AG10803 (cell line): ENCODE results near the gene RBM10.
"Not testable (repeated sequence)": the region's sequence is repeated elsewhere in the genome, so short reads cannot be mapped to it uniquely, and the experiment has no call there.

Source experiments
- DNase-seq: peaks from one replicate; pipeline ENCODE4 v3.0.0; 2010; ENCODE audit warnings: low read depth
- H3K4me3 ChIP-seq: 2 replicates; pipeline ENCODE4 v1.5.1; 2011; ENCODE audit warnings: mild to moderate bottlenecking, low read length, control low read depth
- TF ChIP-seq, protein P1 (sequence below): conservative IDR thresholded peaks from 2 replicates; pipeline ENCODE4 v1.5.1; 2011; ENCODE audit warnings: mild to moderate bottlenecking, low read length, control low read depth, inconsistent platforms

Gene RBM10

GRCh38 chrX:47129157-47129898 lies 15.7 kb upstream of the RBM10 start:
- DNase-seq, result peak; percentile 96
- peak overlapping the region; percentile 72 for H3K4me3 ChIP-seq
- TF ChIP-seq, protein P1, sequence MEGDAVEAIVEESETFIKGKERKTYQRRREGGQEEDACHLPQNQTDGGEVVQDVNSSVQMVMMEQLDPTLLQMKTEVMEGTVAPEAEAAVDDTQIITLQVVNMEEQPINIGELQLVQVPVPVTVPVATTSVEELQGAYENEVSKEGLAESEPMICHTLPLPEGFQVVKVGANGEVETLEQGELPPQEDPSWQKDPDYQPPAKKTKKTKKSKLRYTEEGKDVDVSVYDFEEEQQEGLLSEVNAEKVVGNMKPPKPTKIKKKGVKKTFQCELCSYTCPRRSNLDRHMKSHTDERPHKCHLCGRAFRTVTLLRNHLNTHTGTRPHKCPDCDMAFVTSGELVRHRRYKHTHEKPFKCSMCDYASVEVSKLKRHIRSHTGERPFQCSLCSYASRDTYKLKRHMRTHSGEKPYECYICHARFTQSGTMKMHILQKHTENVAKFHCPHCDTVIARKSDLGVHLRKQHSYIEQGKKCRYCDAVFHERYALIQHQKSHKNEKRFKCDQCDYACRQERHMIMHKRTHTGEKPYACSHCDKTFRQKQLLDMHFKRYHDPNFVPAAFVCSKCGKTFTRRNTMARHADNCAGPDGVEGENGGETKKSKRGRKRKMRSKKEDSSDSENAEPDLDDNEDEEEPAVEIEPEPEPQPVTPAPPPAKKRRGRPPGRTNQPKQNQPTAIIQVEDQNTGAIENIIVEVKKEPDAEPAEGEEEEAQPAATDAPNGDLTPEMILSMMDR, result no peak

- no peak for DNase-seq
- H3K4me3 ChIP-seq, result peak overlapping the region; percentile 72
- TF ChIP-seq, protein P1, result no peak
These were observed 15.1 kb upstream of the RBM10 start for GRCh38 chrX:47129899-47130358.

DNA sequence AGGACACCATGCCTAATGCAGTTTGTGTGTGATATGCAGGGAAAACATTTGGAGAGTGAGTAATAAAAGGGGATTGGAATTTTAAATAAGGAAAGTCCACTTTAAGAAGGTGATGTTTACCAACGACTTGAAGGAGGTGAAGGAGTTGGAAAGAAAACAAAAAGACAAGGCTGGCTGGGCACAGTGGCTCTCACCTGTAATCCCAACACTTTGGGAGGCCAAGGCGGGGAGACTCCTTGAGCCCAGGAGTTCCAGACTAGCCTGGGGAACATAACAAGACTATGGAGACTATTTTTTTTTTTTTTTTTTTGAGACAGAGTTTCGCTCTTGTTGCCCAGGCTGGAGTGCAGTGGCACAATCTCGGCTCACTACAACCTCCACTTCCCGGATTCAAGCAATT lies 11.5 kb upstream of the RBM10 start:
- no peak for DNase-seq
- TF ChIP-seq, protein P1, result no peak
- H3K4me3 ChIP-seq, result no peak overlapping the region

DNA sequence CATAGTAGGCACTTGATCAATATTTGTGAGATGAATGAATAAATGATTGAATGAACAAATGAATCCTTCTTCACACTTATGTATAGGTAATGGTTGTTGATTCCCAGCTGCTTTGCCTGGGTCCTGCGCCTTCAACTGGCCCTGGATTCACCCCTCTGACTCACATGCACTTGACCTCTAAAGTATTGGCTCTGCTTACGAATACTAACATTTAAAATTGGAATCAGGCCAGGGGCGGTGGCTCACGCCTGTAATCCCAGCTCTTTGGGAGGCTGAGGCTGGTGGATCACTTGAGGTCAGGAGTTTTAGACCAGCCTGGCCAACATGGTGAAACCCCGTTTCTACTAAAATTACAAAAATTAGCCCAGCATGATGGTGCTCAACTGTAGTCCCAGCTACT lies 9.4 kb upstream of the RBM10 start:
- not testable (repeated sequence) for DNase-seq, H3K4me3 ChIP-seq

GRCh38 chrX:47138171-47138570 lies 6.8 kb upstream of the RBM10 start:
- TF ChIP-seq, protein P1, result no peak
- no peak overlapping the region for H3K4me3 ChIP-seq
- DNase-seq, result no peak

DNA sequence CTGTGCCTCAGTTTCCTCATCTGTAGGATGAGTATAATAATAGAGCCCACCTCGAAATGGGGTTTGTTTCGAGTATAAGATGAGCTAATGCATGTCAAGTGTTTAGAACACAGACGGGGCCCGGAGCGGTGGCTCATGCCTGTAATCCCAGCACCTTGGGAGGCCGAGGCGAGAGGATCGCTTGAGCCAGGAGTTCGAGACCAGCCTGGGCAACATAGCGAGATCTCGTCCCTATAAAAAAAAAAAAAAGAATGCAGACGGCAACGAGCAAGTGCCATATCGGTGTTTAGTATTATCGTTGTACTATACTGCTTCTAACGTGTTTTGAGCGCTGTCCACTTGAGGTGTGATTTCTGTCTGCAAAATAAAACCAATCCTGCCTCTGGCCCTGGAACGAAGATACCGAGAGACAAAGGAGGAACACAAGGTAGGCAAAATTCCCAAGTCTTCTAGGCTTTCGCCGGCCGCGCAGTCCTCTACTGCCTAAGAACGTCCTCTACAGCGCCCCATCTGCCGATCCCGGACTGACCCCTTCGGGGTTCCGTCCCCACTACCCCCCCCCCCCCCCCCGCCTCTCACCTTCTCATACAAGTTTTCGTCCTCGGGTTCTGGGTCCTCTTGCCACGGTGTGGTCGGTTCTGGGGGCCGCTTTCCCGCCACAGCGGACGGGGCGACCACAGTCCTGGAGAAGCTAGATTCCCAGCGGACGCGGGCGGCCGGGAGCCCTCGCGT lies 961 bp upstream of the RBM10 start:
- DNase-seq, result peak; percentile 27
- H3K4me3 ChIP-seq, result peak overlapping the region; percentile 80
- TF ChIP-seq, protein P1, result no peak

- DNase-seq, result no peak
- H3K4me3 ChIP-seq, result peak overlapping the region; percentile 80
- TF ChIP-seq, protein P1, result no peak
These were observed 537 bp downstream of the RBM10 start for GRCh38 chrX:47145395-47146120.
